Measurements from ENCODE around the gene PHKA1. TPM values are rescaled to one million over a fixed set of nuclear protein-coding genes. Genes with fewer than 3 reads are reported as not detected.
"Not testable (repeated sequence)": the region's sequence is repeated elsewhere in the genome, so short reads cannot be mapped to it uniquely, and the experiment has no call there.

The PHKA1 gene
- polyA plus RNA-seq (2011; rRNA removed) (1.5 and 2.2 TPM in 2 replicates), polyA minus RNA-seq (2011; rRNA and poly(A)+ RNA removed) (1.6 TPM in 2 replicates)

DNA sequence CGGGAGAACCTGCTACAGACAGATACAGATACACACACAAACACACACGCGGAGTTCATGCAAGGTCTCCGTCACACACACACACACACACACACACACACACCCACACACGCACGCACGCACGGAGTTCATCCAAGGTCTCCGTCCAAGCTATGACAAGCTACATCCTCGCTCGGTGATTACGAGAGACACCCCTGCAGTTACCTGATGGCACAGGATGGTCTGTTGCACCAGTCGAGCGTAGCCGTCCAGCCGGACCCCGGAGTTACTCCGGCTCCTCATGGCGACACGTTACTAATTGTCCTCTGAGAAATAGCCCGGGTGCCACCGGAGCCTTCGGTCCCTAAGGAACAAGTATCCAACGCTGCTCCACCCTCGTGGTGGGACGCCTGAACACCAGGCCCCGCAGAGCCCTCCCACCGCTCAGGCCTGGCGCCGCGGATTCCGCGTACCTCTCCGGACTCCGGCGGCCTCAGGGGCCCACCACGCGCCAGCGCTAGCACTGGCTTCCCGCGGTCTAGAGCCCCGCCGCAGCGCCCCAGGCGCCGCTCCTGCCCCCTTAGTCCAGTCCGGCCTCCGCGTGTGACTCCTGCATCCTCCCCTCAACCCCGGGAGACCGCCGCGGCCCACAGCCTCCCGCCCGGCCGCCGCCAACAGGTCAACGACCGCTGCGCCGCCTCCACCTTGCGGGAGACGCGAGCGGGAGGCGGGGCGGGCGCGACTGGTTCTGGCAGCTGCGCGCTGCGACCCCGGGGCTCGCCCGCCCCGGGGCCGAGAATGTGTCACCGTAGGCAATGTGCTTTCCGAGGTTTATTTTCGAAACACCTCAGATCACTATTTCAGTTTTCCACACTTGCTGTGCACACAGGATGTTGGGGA, at the start of gene PHKA1:
Gene PHKA1 (minus strand): TSS at position 708 of the 879 bp plus-strand sequence. CDS start 426 bp downstream, at position 282.
- H3K36me3 ChIP-seq (ENCODE audit: control insufficient read depth, insufficient read depth, low read length); CTCF ChIA-PET; H3K27me3 ChIP-seq (ENCODE audit: control insufficient read depth, insufficient read depth, low read length); DNase-seq (ENCODE audit: low read depth); POLR2A ChIA-PET: not testable (repeated sequence)
- H3K4me3 ChIP-seq (ENCODE audit: low read depth, low read length): peak within 1 kb of the TSS; percentile 39

DNA sequence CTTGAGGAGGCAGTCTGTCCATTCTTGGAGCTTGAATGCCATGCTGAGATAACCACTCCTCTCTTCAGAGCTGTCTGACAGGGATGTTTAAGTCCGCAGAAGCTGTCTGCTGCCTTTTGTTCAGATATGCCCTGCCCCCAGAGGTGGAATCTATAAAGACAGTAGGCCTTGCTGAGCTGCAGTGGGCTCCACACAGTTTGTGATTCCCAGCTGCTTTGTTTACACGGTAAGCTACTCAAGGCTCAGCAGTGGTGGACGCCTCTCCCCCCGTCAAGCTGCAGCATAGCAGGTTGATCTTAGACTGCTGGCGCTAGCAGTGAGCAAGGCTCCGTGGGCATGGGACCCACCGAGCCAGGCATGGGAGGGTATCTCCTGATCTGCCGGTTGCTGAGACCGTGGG, 46.3 kb upstream of the PHKA1 start:
- H3K36me3 ChIP-seq (ENCODE audit: control insufficient read depth, insufficient read depth, low read length); POLR2A ChIA-PET; H3K4me3 ChIP-seq (ENCODE audit: low read depth, low read length); CTCF ChIA-PET; H3K27me3 ChIP-seq (ENCODE audit: control insufficient read depth, insufficient read depth, low read length); DNase-seq (ENCODE audit: low read depth): not testable (repeated sequence)

DNA sequence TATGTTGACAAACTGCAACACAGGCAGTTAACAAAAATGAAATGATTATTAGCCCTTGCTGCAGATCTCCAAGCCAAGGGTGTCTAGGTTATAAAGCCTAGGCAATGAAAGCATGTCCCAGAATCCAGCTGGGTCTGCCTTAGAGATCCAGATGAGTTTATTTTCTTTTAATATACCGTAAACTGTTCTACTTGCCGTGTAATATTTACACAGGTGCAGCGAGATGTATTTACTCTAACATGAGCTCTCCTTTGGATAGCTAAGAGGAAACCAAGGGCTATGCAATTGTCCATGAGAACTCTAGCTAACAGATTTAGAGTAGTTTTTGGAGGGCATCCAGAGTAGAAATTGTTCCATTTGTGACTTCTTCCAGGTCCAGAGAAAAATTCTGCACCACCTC, 34.4 kb upstream of the PHKA1 start:
- not testable (repeated sequence) for DNase-seq (ENCODE audit: low read depth)

DNA sequence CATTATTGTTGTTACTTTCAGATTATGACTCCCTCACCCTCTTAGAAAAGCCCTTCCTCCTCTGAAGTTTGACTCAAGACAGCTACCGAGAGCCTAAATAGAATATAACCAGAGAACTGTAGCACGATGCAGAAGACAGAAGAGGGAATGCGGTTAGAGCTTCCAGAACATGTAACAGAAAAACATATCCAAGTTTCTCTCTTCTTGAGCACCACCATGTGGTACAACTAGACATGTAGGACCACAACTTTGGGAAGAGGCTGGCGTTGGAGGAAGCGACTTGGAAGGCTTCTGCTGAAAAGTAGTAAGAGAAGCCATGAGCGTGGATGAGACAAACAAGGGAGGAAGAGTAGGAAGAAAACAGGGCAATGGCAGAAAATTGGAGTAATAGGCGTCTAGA, 31.4 kb upstream of the PHKA1 start:
- H3K36me3 ChIP-seq (ENCODE audit: control insufficient read depth, insufficient read depth, low read length); DNase-seq (ENCODE audit: low read depth); POLR2A ChIA-PET; H3K4me3 ChIP-seq (ENCODE audit: low read depth, low read length); CTCF ChIA-PET; H3K27me3 ChIP-seq (ENCODE audit: control insufficient read depth, insufficient read depth, low read length): not testable (repeated sequence)

More for the DNA sequence above, 34.4 kb upstream of the PHKA1 start:
- POLR2A ChIA-PET; H3K27me3 ChIP-seq (ENCODE audit: control insufficient read depth, insufficient read depth, low read length); H3K36me3 ChIP-seq (ENCODE audit: control insufficient read depth, insufficient read depth, low read length); CTCF ChIA-PET; H3K4me3 ChIP-seq (ENCODE audit: low read depth, low read length): not testable (repeated sequence)

DNA sequence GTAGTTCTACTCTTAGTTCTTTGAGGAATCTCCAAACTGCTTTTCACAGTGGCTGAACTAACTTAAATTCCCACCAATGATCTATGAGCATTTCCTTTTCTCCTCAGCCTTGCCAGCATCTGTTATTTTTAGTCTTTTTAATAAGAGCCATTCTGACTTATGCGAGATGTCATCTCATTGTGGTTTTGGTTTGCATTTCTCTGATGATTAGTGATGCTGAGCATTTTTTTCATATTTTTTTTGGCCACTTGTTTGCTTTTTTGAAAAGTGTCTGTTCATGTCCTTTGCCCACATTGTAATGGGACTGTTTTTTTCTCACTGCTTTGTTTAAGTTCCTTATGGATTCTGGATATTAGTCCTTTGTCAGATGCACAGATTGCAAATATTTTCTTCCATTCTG, 21.5 kb upstream of the PHKA1 start:
- Histone ChIP-seq H3K27me3 (ENCODE audit: control insufficient read depth, insufficient read depth, low read length) (no peaks in the 10 kb centered on the region), H3K36me3 (ENCODE audit: control insufficient read depth, insufficient read depth, low read length) (no peaks in the 10 kb centered on the region), H3K4me3 (ENCODE audit: low read depth, low read length) (no peak overlapping the region)
- ChIA-PET POLR2A (no interaction called here), CTCF (no interaction called here)
- DNase-seq (ENCODE audit: low read depth): no peak
- TF ChIP-seq, protein P1, sequence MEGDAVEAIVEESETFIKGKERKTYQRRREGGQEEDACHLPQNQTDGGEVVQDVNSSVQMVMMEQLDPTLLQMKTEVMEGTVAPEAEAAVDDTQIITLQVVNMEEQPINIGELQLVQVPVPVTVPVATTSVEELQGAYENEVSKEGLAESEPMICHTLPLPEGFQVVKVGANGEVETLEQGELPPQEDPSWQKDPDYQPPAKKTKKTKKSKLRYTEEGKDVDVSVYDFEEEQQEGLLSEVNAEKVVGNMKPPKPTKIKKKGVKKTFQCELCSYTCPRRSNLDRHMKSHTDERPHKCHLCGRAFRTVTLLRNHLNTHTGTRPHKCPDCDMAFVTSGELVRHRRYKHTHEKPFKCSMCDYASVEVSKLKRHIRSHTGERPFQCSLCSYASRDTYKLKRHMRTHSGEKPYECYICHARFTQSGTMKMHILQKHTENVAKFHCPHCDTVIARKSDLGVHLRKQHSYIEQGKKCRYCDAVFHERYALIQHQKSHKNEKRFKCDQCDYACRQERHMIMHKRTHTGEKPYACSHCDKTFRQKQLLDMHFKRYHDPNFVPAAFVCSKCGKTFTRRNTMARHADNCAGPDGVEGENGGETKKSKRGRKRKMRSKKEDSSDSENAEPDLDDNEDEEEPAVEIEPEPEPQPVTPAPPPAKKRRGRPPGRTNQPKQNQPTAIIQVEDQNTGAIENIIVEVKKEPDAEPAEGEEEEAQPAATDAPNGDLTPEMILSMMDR (IDR thresholded peaks at IDR 0.05; ENCODE audit: insufficient read depth, low read depth, low read length): no peak

DNA sequence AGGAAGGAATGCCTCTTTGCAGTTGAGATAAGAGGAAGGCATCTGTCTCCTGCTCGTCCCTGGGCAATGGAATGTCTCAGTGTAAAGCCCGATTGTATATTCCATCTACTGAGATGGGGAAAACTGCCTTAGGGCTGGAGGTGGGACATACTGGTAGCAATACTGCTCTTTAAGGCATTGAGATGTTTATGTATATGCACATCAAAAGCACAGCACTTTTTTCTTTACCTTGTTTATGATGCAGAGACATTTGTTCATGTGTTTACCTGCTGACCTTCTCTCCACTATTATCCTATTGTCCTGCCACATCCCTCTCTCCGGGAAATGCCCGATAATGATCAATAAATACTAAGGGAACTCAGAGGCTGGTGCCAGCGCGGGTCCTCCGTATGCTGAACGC, 19.5 kb upstream of the PHKA1 start:
- POLR2A ChIA-PET; H3K36me3 ChIP-seq (ENCODE audit: control insufficient read depth, insufficient read depth, low read length); H3K27me3 ChIP-seq (ENCODE audit: control insufficient read depth, insufficient read depth, low read length); DNase-seq (ENCODE audit: low read depth); CTCF ChIA-PET; H3K4me3 ChIP-seq (ENCODE audit: low read depth, low read length): not testable (repeated sequence)

DNA sequence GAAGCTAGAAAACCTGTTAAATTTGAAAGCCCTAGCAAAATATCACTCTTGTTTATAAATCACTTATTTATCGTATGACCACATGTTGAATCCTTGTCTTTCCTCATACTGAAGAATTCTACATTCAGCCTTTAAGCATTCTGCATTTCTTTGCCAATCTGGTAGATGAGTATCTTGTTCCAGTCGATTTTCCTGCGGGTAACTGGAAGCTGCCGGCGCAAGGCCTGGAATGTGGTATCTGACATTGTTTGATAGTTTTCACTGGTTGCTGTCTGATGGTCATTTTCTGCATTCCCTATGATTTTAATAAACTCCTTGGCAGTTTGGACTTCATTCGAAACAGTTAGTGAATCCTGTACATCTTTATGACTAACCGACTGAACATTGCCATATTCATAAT, 13.7 kb upstream of the PHKA1 start:
- POLR2A ChIA-PET: no interaction called here
- TF ChIP-seq, protein P1 (IDR thresholded peaks at IDR 0.05; ENCODE audit: insufficient read depth, low read depth, low read length): no peak
- Histone ChIP-seq H3K4me3 (ENCODE audit: low read depth, low read length) (no peak overlapping the region), H3K36me3 (ENCODE audit: control insufficient read depth, insufficient read depth, low read length) (no peaks in the 10 kb centered on the region), H3K27me3 (ENCODE audit: control insufficient read depth, insufficient read depth, low read length) (no peaks in the 10 kb centered on the region)
- DNase-seq (ENCODE audit: low read depth): no peak
- CTCF ChIA-PET: no interaction called here

DNA sequence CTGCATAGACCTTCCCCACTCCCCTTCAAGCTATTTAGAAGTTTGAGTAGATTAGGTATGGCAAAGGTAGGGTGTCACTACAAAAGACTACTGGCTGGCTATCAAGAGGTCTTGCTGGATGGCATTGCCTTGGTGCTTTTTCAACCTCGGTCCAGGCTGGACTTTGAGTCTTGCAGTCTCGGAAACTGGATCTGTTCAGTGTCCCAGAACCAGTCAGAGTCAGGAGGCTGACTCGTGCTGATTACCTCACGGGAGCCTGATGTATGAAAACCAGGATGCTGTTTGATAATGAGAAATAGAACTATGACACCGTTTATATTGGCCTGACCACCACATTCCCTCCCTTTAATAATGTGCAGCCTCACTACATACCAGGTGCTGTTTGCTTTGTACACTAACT, 2.7 kb upstream of the PHKA1 start:
- no peaks in the 10 kb centered on the region for H3K36me3 ChIP-seq (ENCODE audit: control insufficient read depth, insufficient read depth, low read length)
- ChIA-PET POLR2A (no interaction called here), CTCF (no interaction called here)
- no peaks in the 10 kb centered on the region for H3K27me3 ChIP-seq (ENCODE audit: control insufficient read depth, insufficient read depth, low read length)
- TF ChIP-seq, protein P1 (IDR thresholded peaks at IDR 0.05; ENCODE audit: insufficient read depth, low read depth, low read length): no peak
- DNase-seq (ENCODE audit: low read depth): no peak
- no peak overlapping the region for H3K4me3 ChIP-seq (ENCODE audit: low read depth, low read length)

Data from BJ (cell line).